ENCODE results near the gene ATP5ME. TPM values are rescaled to one million over a fixed set of nuclear protein-coding genes. Genes with fewer than 3 reads are reported as not detected.

Gene ATP5ME
- total and polyA plus RNA-seq, 8 donors, result 88.4 to 318 (median 115) TPM

GRCh38 chr4:705278-706082 lies 31.4 kb upstream of the ATP5ME start, which contains the start of gene PCGF3:
Gene PCGF3, plus strand, starts transcription at chr4:705832. Its CDS starts 27,849 bp downstream, at chr4:733681.
- intact Hi-C loops (cut with DNase I), result no loop called here
- no peaks in the 10 kb centered on the region for H3K27me3 ChIP-seq
- FAIRE-seq, result no peak
- peak within 1 kb of the TSS; percentile 48 to 80 (median 68) for H3K27ac ChIP-seq
- H3K4me1 ChIP-seq, result peaks cover 0 to 6% (median 0%) of the 10 kb centered on the region in 3 donors
- H3K9me3 ChIP-seq, result no peaks in the 10 kb centered on the region
- DNase-seq, result peak; percentile 96 to 99 (median 98)
- peak; percentile 97 to 99 (median 98) for ATAC-seq
- no peak for TF ChIP-seq CTCF (IDR thresholded peaks at IDR 0.05)
- no peaks in the 10 kb centered on the region for H3K36me3 ChIP-seq
- 1 to 2% methylated on average over 66 to 82 of the region's 82 CpGs for WGBS, 2 donors
- H3K4me3 ChIP-seq, result peak within 1 kb of the TSS; percentile 82 to 92 (median 90)

GRCh38 chr4:704971-705277 lies 30.8 kb upstream of the ATP5ME start:
- H3K27me3 ChIP-seq, result no peaks in the 10 kb centered on the region
- peak overlapping the region in 2 of 4 donors; percentile 87 to 92 for H3K4me3 ChIP-seq
- no peaks in the 10 kb centered on the region for H3K36me3 ChIP-seq
- FAIRE-seq, result no peak
- no peak for TF ChIP-seq CTCF (IDR thresholded peaks at IDR 0.05)
- H3K27ac ChIP-seq, result no peak overlapping the region
- intact Hi-C loops (cut with DNase I), result no loop called here
- H3K4me1 ChIP-seq, result peaks cover 0 to 6% (median 0%) of the 10 kb centered on the region in 3 donors
- WGBS, 2 donors, result 97 to 100% methylated on average over 1 of the region's 1 CpG
- no peak for DNase-seq
- ATAC-seq, result no peak
- H3K9me3 ChIP-seq, result no peaks in the 10 kb centered on the region

- TF ChIP-seq CTCF (IDR thresholded peaks at IDR 0.05), result no peak
- Histone ChIP-seq H3K4me1 (peaks cover 0 to 6% (median 0%) of the 10 kb centered on the region in 3 donors), H3K4me3 (no peak overlapping the region), H3K36me3 (no peaks in the 10 kb centered on the region), H3K9me3 (no peaks in the 10 kb centered on the region), H3K27ac (no peak overlapping the region), H3K27me3 (no peaks in the 10 kb centered on the region)
- 89 to 92% methylated on average over 46 of the region's 46 CpGs for WGBS, 2 donors
- DNase-seq, result peak in 4 of 6 donors; percentile 31 to 83 (median 61)
- no peak for ATAC-seq
- no peak for FAIRE-seq
- intact Hi-C loops (cut with DNase I), result no loop called here
Observed at GRCh38 chr4:704198-704891, 30.3 kb upstream of the ATP5ME start.

- Histone ChIP-seq H3K27me3 (no peaks in the 10 kb centered on the region), H3K4me3 (no peak overlapping the region), H3K4me1 (peaks cover 0 to 6% (median 0%) of the 10 kb centered on the region in 3 donors), H3K27ac (no peak overlapping the region), H3K36me3 (no peaks in the 10 kb centered on the region), H3K9me3 (no peaks in the 10 kb centered on the region)
- DNase-seq, result peak in 1 of 6 donors; percentile 69
- no peak for TF ChIP-seq CTCF (IDR thresholded peaks at IDR 0.05)
- intact Hi-C loops (cut with DNase I), result no loop called here
- ATAC-seq, result no peak
- WGBS, 2 donors, result 77 to 92% methylated on average over 10 of the region's 10 CpGs
- no peak for FAIRE-seq
Observed at GRCh38 chr4:703336-704197, 29.5 kb upstream of the ATP5ME start.
